Measurements from ENCODE around the gene PTX4.
A peak's percentile ranks its signal among the peaks of the same experiment; 100 is the strongest.
"Not testable (repeated sequence)": the region's sequence is repeated elsewhere in the genome, so short reads cannot be mapped to it uniquely, and the experiment has no call there.

Gene PTX4

GRCh38 chr16:1486551-1487390, 2.0 kb downstream of the PTX4 start:
- no peak for TF ChIP-seq CTCF (IDR thresholded peaks at IDR 0.05; ENCODE audit: low read depth, low read length)
- TF ChIP-seq MAX (IDR thresholded peaks at IDR 0.05; ENCODE audit: low read depth, low read length): no peak
- DNase-seq (ENCODE audit: low read depth): no peak
- H3K4me3 ChIP-seq (ENCODE audit: low read depth, low read length): peak overlapping the region; percentile 79

- DNase-seq (ENCODE audit: low read depth): no peak
- H3K4me3 ChIP-seq (ENCODE audit: low read depth, low read length): no peak overlapping the region
- TF ChIP-seq CTCF (IDR thresholded peaks at IDR 0.05; ENCODE audit: low read depth, low read length) (no peak), MAX (IDR thresholded peaks at IDR 0.05; ENCODE audit: low read depth, low read length) (no peak), MYC (IDR thresholded peaks at IDR 0.05; ENCODE audit: low read depth, low read length) (no peak), POLR2A (IDR thresholded peaks at IDR 0.05; ENCODE audit: extremely low read depth, insufficient read length) (no peak)
Measured at GRCh38 chr16:1485847-1486496, 2.8 kb downstream of the PTX4 start.

GRCh38 chr16:1481906-1482835, 6.6 kb downstream of the PTX4 start:
- no peak overlapping the region for H3K4me3 ChIP-seq (ENCODE audit: low read depth, low read length)
- no peak for DNase-seq (ENCODE audit: low read depth)
- no peak for TF ChIP-seq CTCF (IDR thresholded peaks at IDR 0.05; ENCODE audit: low read depth, low read length)
- TF ChIP-seq POLR2A (IDR thresholded peaks at IDR 0.05; ENCODE audit: extremely low read depth, insufficient read length): no peak
- TF ChIP-seq MAX (IDR thresholded peaks at IDR 0.05; ENCODE audit: low read depth, low read length): no peak
- TF ChIP-seq MYC (IDR thresholded peaks at IDR 0.05; ENCODE audit: low read depth, low read length): no peak

- H3K4me3 ChIP-seq (ENCODE audit: low read depth, low read length); DNase-seq (ENCODE audit: low read depth): not testable (repeated sequence)
Measured at GRCh38 chr16:1478937-1479336, 9.8 kb downstream of the PTX4 start.

GRCh38 chr16:1477033-1477432, 11.7 kb downstream of the PTX4 start:
- H3K4me3 ChIP-seq (ENCODE audit: low read depth, low read length): no peak overlapping the region
- DNase-seq (ENCODE audit: low read depth): no peak
- TF ChIP-seq POLR2A (IDR thresholded peaks at IDR 0.05; ENCODE audit: extremely low read depth, insufficient read length): no peak
- no peak for TF ChIP-seq MYC (IDR thresholded peaks at IDR 0.05; ENCODE audit: low read depth, low read length)
- no peak for TF ChIP-seq MAX (IDR thresholded peaks at IDR 0.05; ENCODE audit: low read depth, low read length)
- no peak for TF ChIP-seq CTCF (IDR thresholded peaks at IDR 0.05; ENCODE audit: low read depth, low read length)
